SH-SY5Y (cell line): ENCODE data around the gene FBXL7.

Experiments
- GATA2 ChIP-seq: IDR thresholded peaks from 2 replicates; pipeline ENCODE4 v1.6.1; 2011; ENCODE audit warnings: mild to moderate bottlenecking, low read depth, low read length
- GATA3 ChIP-seq: IDR thresholded peaks from 2 replicates; pipeline ENCODE4 v1.6.1; 2011; ENCODE audit warnings: low read depth, mild to moderate bottlenecking, low read length, moderate library complexity

DNA sequence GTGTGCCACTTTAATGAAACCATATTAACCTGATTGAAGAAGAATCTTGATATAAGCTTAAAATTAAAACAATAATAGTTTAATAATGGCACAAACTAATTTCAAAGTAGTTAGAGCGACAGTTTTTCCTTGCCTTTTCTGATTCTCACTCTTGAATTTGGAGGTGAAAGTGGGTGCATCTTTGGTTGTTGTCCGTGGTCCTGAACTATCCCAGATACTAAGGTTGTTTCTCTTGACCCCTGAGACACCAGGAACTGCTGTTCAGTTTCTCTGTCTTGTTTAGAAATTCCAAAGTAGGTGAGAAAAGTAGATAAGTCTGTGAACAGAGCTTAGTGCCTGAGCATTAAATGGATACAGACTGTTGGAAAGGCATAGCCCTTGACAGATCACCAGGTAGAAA, 274.7 kb downstream of the FBXL7 start:
- TF ChIP-seq GATA3 (no peak), GATA2 (no peak)
